Spleen (tissue), 11 donors: Measurements from ENCODE around the gene SSBP2. TPM values are rescaled to one million over a fixed set of nuclear protein-coding genes. Genes with fewer than 3 reads are reported as not detected.
"Not testable (repeated sequence)": the region's sequence is repeated elsewhere in the genome, so short reads cannot be mapped to it uniquely, and the experiment has no call there.

Experiments
- DNase-seq: peaks from one replicate; pipeline ENCODE4 v3.0.0-alpha.2; 2020
- H3K27ac ChIP-seq, 8 donors: fragments of 200-600 bp; sonication (generic) in 7 of 8; 1 replicate in 4 of 8; 2 replicates in 4 of 8; pipeline versions ENCODE4 v1.5.0 to v1.8.0; 2016 to 2021; ENCODE audit warnings: inconsistent platforms in 4 of 8, mild to moderate bottlenecking in 4 of 8, moderate library complexity in 1 of 8
- H3K27me3 ChIP-seq, 7 donors: fragments of 200-600 bp; sonication (generic) in 6 of 7; replicated peaks in 1 of 7; 1 replicate in 4 of 7; 2 replicates in 3 of 7; pipeline versions ENCODE4 v1.5.0 to v1.8.0; 2016 to 2021; ENCODE audit warnings: inconsistent platforms in 3 of 7, mild to moderate bottlenecking in 1 of 7
- H3K36me3 ChIP-seq, 6 donors: fragments of 200-600 bp; sonication (generic) in 5 of 6; 1 replicate in 4 of 6; 2 replicates in 2 of 6; pipeline versions ENCODE4 v1.5.0 to v1.8.0; 2016 to 2021; ENCODE audit warnings: inconsistent platforms in 2 of 6
- H3K4me1 ChIP-seq, 6 donors: fragments of 200-600 bp; sonication (generic) in 5 of 6; 1 replicate in 3 of 6; 2 replicates in 3 of 6; pipeline versions ENCODE4 v1.5.0 to v1.8.0; 2016 to 2021; ENCODE audit warnings: inconsistent platforms in 3 of 6
- H3K4me3 ChIP-seq, 8 donors: fragments of 200-600 bp; sonication (generic) in 7 of 8; 1 replicate in 4 of 8; 2 replicates in 4 of 8; pipeline versions ENCODE4 v1.5.0 to v1.8.0; 2016 to 2021; ENCODE audit warnings: inconsistent platforms in 4 of 8, mild to moderate bottlenecking in 4 of 8, moderate library complexity in 2 of 8
- H3K9me3 ChIP-seq, 8 donors: fragments of 200-600 bp; sonication (generic) in 7 of 8; 1 replicate in 4 of 8; 2 replicates in 4 of 8; pipeline versions ENCODE4 v1.5.0 to v1.8.0; 2016 to 2021; ENCODE audit warnings: inconsistent platforms in 4 of 8
- POLR2A ChIP-seq, 3 donors: fragments of 450-650 bp; IDR thresholded peaks; one replicate each; pipeline ENCODE4 v1.5.1; 2017; ENCODE audit warnings: antibody characterized with exemption in 3 of 3, mild to moderate bottlenecking in 1 of 3
- POLR2AphosphoS5 ChIP-seq, 3 donors: sonication (generic); formaldehyde crosslinking; IDR thresholded peaks; one replicate each; pipeline ENCODE4 v1.5.1; 2017; ENCODE audit warnings: antibody characterized with exemption in 3 of 3
- WGBS, 5 donors: extraction: QIAGEN DNeasy Blood & Tissue Kit in 3 of 5; methylation state at CpG; one replicate each; pipeline versions ENCODE4 v1.1.5 to v1.1.7; 2013 to 2018; 5-methylcytosine and 5-hydroxymethylcytosine counted together
- intact Hi-C: fragments of 100-400 bp; cut with DNase I; formaldehyde crosslinking; loops from one replicate; pipeline ENCODE4 v1.15.0; 2023; ENCODE audit warnings: low total_unique reads
- polyA plus RNA-seq, 3 donors: library from polyadenylated mRNA; stranded (reverse); fragments of 200-250 nt; gene quantifications; one replicate each; pipeline ENCODE4 v1.2.1, GENCODE V29; 2013
- total RNA-seq, 7 donors: library from RNA; depleted of rRNA in 3 of 7; stranded (reverse); fragments of >200 nt in 3 of 7; fragmentation: NEBNext Ultra II Directional in 4 of 7; extraction: Animal tissue kit (Norgen Biotek cat#: 25700) in 4 of 7; gene quantifications; one replicate each; pipeline versions ENCODE4 v1.1.0 to v1.2.1, GENCODE V29; 2016 to 2021
- TF ChIP-seq, protein P1 (sequence below), 11 experiments: fragments of 200-600 bp in 7 of 11; fragments of 450-650 bp in 4 of 11; sonication (generic) in 4 of 11; IDR thresholded peaks in 8 of 11; conservative IDR thresholded peaks in 3 of 11; 1 replicate in 7 of 11; 2 replicates in 4 of 11; pipeline versions ENCODE4 v1.4.0 to v1.8.0; 2016 to 2021; ENCODE audit warnings: antibody characterized with exemption in 11 of 11, inconsistent platforms in 4 of 11, mild to moderate bottlenecking in 1 of 11
- donor health status: healthy with polysubstance abuse.
- donor health status: DM: no; HTN: no; CAD: no; lungs with moderate emphysema.
- donor health status: DM: no; HTN: no; CAD: no.
- donor health status: Bipolar disorder and iron deficiency.
- donor health status: healthy.
- donor health status: DM: no; HTN: no; CAD: no.
- donor health status: DM: yes; HTN: yes; CAD: no.

SSBP2 gene
- total and polyA plus RNA-seq, 10 donors = 12.2 to 40.8 (median 29.6) TPM

DNA sequence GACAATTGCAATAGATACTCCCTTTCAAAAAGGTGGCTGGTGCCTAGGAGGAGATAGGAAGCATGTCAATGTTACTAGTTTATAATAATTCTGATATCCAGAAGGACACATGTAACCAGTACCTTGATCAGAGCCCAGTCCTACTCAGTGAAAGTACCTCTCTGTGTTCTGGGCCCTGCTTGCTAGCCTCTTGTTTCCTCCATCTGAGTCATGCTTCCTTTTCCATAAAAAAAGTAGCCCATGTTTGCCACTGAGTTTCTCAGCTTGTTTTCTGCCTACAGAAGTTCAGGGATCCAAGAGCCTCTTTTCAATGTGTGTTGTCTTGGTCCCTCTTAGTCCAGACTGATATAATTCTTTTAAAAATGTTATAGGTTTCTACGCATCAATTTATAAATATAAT, 149.0 kb downstream of the SSBP2 start:
- H3K4me1 ChIP-seq = no peaks in the 10 kb centered on the region
- intact Hi-C loops = no loop called here
- no peaks in the 10 kb centered on the region for H3K27me3 ChIP-seq
- no peak overlapping the region for H3K27ac ChIP-seq
- WGBS, 5 donors = 90 to 98% (median 97%) methylated on average over 1 of the region's 1 CpG
- H3K9me3 ChIP-seq = peaks cover 0 to 15% (median 12%) of the 10 kb centered on the region in 8 donors
- H3K36me3 ChIP-seq = peaks cover 0 to 22% (median 0%) of the 10 kb centered on the region in 6 donors
- no peak overlapping the region for H3K4me3 ChIP-seq
- no peak for DNase-seq
- TF ChIP-seq, protein P1, sequence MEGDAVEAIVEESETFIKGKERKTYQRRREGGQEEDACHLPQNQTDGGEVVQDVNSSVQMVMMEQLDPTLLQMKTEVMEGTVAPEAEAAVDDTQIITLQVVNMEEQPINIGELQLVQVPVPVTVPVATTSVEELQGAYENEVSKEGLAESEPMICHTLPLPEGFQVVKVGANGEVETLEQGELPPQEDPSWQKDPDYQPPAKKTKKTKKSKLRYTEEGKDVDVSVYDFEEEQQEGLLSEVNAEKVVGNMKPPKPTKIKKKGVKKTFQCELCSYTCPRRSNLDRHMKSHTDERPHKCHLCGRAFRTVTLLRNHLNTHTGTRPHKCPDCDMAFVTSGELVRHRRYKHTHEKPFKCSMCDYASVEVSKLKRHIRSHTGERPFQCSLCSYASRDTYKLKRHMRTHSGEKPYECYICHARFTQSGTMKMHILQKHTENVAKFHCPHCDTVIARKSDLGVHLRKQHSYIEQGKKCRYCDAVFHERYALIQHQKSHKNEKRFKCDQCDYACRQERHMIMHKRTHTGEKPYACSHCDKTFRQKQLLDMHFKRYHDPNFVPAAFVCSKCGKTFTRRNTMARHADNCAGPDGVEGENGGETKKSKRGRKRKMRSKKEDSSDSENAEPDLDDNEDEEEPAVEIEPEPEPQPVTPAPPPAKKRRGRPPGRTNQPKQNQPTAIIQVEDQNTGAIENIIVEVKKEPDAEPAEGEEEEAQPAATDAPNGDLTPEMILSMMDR (IDR thresholded peaks at IDR 0.05 in 8 of 11, conservative IDR thresholded peaks at IDR 0.05 in 3 of 11) = no peak
- no peak for TF ChIP-seq POLR2A (IDR thresholded peaks at IDR 0.05)
- TF ChIP-seq POLR2AphosphoS5 (IDR thresholded peaks at IDR 0.05) = no peak

DNA sequence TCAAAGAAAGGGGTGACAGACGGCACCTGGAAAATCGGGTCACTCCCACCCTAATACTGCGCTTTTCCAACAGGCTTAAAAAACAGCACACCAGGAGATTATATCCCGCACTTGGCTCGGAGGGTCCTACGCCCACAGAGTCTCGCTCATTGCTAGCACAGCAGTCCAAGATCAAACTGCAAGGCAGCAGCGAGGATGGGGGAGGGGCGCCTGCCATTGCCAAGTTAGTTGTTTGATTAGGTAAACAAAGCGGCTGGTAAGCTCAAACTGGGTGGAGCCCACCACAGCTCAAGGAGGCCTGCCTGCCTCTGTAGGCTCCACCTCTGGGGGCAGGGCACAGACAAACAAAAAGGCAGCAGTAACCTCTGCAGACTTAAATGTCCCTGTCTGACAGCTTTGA, 158.8 kb downstream of the SSBP2 start:
- 96 to 100% (median 97%) methylated on average over 7 to 10 of the region's 10 CpGs for WGBS, 5 donors

DNA sequence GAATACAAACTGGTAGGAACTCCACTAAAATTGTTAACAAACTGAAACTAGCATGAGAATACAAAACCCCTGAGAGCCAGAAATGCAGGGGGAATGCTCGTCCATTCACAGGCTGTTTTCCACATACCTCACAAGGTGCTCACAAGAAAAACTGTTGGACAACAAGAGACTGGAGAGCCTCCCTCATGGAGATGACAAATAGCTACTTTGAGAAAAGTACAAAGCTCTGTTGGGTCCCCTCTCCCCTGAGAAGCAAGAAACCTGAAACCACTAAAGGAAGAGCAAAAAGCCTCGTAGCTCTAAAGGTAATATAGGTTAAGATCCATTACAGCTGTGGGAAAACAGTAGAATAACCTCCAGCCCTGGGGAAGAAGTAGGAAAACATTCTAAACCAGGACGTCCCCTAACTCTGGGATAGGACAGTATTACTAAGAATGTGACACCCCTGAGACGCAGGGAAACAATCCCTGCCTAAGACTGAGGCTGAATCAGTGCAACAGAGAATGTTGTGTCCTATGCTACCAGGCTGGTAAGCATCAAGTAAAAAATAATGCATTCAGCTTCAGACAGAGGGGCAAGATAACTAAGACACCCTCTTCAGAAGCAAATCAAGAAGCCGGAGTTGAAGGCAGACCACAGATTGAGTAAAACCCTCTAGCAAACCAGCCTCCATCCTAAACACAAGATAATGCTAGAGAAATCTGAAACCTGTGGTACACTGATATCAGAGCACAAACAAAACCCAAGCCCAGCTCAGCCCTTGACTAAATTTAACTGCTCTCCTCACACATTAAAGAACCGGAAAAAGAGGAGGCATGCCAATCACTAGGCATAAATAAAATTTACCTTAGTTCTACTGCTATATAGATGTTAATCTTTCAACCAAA, 160.2 kb downstream of the SSBP2 start:
- no peak for DNase-seq
- intact Hi-C loops = no loop called here
- H3K27me3 ChIP-seq = no peaks in the 10 kb centered on the region
- H3K27ac ChIP-seq = no peak overlapping the region
- no peaks in the 10 kb centered on the region for H3K36me3 ChIP-seq
- WGBS, 5 donors = 78 to 85% (median 82%) methylated on average over 6 of the region's 6 CpGs
- H3K4me3 ChIP-seq = no peak overlapping the region
- no peaks in the 10 kb centered on the region for H3K4me1 ChIP-seq
- H3K9me3 ChIP-seq = peaks cover 0 to 25% (median 14%) of the 10 kb centered on the region in 8 donors
- TF ChIP-seq POLR2AphosphoS5 (IDR thresholded peaks at IDR 0.05) = no peak
- TF ChIP-seq POLR2A (IDR thresholded peaks at IDR 0.05) = no peak
- TF ChIP-seq, protein P1 (IDR thresholded peaks at IDR 0.05 in 8 of 11, conservative IDR thresholded peaks at IDR 0.05 in 3 of 11) = no peak

More for the DNA sequence above, 158.8 kb downstream of the SSBP2 start:
- H3K36me3 ChIP-seq, H3K4me3 ChIP-seq, H3K27ac ChIP-seq, DNase-seq, intact Hi-C loops, H3K4me1 ChIP-seq, H3K27me3 ChIP-seq: not testable (repeated sequence)
- peaks cover 0 to 29% (median 14%) of the 10 kb centered on the region in 8 donors for H3K9me3 ChIP-seq

DNA sequence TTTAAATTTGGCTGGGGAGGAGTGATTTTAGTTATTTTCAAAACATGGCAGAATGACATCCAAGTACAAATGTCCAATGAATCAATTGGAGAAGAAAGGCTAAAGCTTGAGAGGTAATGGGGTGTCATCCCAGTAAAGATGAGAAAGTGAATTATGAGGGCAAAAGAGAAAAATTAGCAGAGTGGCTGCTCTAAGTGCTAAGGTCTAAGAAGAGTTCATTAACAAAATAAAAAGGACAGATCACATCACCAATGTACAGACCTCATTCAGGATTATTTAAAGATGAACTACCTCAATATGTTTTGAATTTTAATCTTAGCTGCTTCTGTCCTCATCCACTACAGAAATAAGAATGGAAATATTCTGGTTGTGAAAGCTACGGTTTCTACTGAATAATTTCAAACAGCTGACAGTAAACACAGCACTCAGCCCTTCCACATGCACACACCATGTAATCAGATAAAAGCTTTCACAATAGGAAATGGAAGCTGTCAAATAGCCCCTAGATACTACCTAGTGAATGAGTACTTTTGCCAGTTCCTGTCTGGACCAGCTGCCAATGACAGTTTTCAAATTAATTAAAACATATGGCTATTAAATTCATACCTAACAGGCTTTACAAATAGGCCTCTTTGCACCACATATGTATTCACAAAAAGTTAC, 171.5 kb downstream of the SSBP2 start:
- Histone ChIP-seq H3K9me3 (no peaks in the 10 kb centered on the region), H3K27me3 (no peaks in the 10 kb centered on the region), H3K27ac (no peak overlapping the region), H3K4me3 (no peak overlapping the region), H3K4me1 (peaks cover 0 to 12% (median 2%) of the 10 kb centered on the region in 6 donors), H3K36me3 (no peaks in the 10 kb centered on the region)
- no peak for DNase-seq
- 10 to 30% (median 16%) methylated on average over 1 of the region's 1 CpG for WGBS, 5 donors
- no peak for TF ChIP-seq POLR2AphosphoS5 (IDR thresholded peaks at IDR 0.05)
- TF ChIP-seq POLR2A (IDR thresholded peaks at IDR 0.05) = no peak
- TF ChIP-seq, protein P1 (IDR thresholded peaks at IDR 0.05 in 8 of 11, conservative IDR thresholded peaks at IDR 0.05 in 3 of 11) = no peak
- intact Hi-C loops = no loop called here
